ENCODE measurements around the gene GPRIN2.

DNA sequence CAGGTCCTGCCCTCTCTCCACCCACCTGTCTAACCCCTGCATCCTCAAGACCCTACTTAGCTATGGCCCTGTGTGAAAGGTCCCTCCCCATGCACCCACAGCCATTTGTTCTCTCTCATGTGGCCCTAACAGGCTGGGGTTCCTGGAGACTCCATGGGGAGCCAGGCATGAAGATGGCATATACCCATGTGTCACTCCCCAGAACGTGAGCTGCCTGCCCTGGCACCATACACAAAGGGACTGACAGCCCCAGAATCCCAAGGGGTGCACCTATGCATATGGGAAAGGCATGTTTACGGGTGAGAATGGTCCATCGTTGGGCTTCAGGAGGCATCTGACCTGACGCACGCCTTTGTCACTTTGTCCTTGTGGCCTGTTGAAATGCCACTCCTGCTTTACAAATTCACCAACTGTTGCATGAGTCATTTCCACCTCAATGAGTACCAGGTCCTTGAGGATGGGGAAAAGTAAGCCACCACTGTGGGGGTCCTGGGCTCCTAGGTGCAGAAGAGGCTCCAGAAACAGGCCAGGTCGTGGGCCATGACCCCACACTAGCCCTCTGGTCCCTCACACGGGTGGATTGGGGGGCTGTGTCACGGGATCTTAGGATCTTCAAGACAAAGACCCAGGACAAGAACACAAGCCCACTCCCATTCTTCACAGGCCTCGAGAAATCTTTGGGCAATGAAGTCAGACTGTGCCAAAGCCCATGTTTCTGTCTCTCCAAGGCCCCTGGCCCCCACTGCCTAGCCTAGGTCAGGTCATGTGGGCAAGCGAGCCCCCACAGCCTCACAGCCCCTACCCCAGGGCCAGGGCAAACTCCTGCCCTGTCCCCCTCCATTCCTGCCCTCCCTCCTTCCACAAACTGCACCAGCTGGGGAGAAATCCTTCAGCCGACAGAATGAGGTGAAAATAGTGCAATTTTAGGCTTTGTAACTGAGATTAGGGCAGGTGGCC lies 8.6 kb downstream of the GPRIN2 start:
- TF ChIP-seq, protein P1, sequence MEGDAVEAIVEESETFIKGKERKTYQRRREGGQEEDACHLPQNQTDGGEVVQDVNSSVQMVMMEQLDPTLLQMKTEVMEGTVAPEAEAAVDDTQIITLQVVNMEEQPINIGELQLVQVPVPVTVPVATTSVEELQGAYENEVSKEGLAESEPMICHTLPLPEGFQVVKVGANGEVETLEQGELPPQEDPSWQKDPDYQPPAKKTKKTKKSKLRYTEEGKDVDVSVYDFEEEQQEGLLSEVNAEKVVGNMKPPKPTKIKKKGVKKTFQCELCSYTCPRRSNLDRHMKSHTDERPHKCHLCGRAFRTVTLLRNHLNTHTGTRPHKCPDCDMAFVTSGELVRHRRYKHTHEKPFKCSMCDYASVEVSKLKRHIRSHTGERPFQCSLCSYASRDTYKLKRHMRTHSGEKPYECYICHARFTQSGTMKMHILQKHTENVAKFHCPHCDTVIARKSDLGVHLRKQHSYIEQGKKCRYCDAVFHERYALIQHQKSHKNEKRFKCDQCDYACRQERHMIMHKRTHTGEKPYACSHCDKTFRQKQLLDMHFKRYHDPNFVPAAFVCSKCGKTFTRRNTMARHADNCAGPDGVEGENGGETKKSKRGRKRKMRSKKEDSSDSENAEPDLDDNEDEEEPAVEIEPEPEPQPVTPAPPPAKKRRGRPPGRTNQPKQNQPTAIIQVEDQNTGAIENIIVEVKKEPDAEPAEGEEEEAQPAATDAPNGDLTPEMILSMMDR (IDR thresholded peaks at IDR 0.05), result no peak
- TF ChIP-seq POLR2A (IDR thresholded peaks at IDR 0.05), result no peak

All from testis (tissue), 2 donors.